ENCODE measurements around the gene ZNF335. TPM values are rescaled to one million over a fixed set of nuclear protein-coding genes. Genes with fewer than 3 reads are reported as not detected.

The ZNF335 gene, protein sequence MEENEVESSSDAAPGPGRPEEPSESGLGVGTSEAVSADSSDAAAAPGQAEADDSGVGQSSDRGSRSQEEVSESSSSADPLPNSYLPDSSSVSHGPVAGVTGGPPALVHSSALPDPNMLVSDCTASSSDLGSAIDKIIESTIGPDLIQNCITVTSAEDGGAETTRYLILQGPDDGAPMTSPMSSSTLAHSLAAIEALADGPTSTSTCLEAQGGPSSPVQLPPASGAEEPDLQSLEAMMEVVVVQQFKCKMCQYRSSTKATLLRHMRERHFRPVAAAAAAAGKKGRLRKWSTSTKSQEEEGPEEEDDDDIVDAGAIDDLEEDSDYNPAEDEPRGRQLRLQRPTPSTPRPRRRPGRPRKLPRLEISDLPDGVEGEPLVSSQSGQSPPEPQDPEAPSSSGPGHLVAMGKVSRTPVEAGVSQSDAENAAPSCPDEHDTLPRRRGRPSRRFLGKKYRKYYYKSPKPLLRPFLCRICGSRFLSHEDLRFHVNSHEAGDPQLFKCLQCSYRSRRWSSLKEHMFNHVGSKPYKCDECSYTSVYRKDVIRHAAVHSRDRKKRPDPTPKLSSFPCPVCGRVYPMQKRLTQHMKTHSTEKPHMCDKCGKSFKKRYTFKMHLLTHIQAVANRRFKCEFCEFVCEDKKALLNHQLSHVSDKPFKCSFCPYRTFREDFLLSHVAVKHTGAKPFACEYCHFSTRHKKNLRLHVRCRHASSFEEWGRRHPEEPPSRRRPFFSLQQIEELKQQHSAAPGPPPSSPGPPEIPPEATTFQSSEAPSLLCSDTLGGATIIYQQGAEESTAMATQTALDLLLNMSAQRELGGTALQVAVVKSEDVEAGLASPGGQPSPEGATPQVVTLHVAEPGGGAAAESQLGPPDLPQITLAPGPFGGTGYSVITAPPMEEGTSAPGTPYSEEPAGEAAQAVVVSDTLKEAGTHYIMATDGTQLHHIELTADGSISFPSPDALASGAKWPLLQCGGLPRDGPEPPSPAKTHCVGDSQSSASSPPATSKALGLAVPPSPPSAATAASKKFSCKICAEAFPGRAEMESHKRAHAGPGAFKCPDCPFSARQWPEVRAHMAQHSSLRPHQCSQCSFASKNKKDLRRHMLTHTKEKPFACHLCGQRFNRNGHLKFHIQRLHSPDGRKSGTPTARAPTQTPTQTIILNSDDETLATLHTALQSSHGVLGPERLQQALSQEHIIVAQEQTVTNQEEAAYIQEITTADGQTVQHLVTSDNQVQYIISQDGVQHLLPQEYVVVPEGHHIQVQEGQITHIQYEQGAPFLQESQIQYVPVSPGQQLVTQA (N-terminal part only)
- total RNA-seq: 9.6 TPM

DNA sequence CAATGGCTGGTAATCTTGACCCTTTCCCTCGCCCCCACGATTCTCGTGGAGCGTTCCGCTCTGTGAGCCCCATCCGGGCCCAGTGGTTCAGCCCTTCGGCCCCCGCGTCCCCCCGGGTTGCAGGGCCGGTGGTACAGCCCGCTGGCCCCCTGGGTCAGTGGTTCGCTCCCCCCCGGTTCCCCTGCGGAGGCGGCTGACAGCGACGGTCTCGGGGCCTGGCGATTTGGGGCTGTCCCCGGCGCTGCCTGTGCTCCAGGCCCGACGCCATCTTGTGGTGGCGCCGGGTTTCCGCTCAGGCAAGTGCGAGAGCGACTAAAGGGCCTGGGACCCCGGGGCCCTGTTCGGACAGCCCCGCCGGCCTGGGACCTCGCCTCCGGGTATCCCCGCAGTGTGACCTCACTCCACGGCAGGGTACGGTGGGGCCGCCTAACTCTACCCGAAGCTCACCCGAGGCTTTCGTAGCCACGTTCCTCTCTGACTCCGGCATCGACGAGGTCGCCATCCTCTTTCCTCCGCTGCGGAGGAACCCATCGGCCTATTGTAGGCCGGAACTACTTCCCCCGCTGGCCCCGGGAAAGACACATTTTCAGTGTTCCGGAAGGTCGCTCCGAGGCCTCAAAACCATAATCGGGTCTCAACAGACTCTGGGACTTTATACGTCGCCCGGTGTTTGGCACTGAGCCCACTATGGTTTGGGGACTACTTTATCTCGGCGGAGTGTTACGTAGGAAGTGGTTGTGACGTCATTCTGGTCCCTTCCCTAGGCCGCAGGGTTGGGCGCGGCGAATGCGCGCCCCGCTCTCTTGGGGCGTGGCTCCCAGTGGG, at the start of gene ZNF335:
ZNF335 (minus strand) TSS at position 529 of the 825 bp plus-strand sequence. CDS start 793 bp downstream, outside the sequence.
- ATAC-seq: peak; percentile 93

DNA sequence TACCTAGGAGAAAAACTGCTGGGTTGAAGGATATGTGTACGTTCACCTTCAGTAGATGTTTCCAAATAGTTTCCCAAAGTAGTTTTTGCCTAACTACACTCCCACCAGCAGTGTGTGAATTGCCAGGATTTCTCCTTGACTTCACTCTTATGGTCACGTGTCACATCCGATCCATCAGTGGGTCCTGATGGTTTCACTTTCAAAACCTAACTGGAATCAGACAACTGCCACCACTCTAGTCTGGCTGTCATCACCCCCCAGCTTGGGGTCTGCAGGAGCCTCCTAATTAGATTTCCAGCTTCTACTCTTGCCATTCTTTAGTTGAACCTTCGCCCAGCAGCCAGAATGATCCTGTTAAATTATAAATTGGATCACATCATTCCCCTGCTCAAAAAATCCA, 48.6 kb upstream of the ZNF335 start:
- ATAC-seq: no peak

DNA sequence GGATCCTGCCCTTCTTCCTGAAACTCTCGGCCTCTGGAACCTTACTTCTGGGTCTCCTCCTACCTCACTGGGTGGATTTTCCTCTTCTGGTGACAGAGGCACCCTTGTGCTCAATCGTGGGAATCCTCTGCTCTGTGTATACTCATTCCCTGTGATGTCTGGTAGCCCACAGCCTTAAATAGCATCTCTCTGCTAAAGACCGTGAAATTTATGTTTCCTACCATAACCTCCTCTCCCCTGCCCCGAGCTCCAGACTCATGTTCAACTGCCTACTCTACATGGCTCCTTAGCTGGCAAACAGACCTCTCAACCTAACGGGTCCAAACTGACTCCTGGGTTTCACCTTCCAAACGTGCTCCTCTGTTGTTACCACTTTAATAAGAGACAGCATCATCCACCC, 46.6 kb upstream of the ZNF335 start:
- no peak for ATAC-seq

DNA sequence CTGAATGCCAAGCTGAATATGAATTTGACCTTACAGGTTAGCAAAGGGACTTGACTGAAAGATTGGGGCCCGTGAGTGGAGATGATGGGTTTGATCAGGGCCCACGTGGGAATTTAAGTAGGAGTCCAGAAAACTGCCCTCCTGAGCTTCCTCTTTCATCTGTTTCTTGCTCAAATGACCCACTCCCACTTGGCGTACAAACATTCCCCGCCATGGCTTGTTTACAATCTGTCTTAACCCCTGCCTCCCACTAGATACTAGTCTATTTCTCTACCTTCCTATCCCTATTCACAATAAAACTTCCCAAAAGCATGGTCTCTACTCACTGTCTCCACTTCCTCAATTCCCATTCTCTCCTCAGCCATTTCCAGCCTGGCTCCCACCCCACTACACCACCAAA, 46.1 kb upstream of the ZNF335 start:
- no peak for ATAC-seq

DNA sequence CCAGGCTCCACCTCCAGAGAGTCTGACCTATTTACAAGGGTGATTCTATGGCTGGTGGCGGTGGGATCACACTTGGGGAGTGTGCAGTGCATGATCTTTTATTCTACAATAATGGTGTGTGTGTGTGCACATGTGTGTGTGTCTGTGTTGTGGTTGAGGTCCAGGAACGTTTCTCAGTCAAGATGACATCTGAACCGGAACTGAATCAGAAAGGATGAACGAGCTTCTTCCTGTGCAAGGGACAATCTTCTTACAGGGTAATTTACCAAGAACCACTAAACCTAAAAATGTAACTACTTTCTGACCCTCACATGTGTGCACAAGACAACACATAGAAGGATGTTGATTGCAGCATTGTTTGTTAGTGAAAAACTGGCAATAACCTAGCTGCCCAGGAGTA, 45.3 kb upstream of the ZNF335 start:
- ATAC-seq: no peak

DNA sequence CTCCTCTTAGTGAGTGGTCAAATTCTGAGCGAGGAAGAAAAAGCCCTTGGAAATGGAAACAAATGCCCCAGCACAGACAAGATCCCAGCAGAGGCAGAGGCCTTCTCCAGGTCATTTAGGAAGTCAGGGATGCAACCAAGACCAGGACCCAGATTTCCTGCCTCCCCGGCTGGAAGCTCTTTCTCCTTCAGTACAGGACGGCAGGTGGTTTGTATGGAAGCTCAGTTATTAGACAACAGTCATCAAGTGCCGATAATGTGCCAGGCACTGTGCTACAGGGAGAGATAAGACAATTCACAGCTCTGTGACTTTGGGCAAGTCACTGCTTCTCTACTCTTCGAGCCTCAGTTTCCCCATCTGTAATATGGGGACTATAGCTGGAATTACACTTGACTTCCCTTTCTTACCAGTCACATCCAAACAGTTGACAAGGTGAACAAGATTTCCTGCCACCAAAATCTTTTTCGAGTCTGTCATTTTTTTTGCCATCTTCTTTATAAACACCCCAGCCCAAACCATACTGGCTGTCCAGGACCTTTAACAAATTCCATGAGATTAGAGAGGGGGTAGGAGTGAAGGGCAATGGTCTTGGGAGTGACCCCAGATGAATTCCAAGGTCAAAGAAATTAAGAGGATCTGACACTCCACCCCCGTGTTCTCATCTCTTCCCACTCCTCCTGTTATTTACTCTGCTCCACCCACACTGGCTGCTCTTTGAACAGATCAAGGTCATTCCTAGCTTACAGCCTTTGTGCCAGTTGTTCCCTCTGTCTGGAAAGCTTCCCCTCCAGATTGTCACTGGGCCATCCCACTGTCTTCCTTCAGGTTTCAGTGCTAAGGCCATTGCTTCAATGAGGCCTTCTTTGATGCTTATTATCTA, 42.8 kb upstream of the ZNF335 start:
- ATAC-seq: no peak

DNA sequence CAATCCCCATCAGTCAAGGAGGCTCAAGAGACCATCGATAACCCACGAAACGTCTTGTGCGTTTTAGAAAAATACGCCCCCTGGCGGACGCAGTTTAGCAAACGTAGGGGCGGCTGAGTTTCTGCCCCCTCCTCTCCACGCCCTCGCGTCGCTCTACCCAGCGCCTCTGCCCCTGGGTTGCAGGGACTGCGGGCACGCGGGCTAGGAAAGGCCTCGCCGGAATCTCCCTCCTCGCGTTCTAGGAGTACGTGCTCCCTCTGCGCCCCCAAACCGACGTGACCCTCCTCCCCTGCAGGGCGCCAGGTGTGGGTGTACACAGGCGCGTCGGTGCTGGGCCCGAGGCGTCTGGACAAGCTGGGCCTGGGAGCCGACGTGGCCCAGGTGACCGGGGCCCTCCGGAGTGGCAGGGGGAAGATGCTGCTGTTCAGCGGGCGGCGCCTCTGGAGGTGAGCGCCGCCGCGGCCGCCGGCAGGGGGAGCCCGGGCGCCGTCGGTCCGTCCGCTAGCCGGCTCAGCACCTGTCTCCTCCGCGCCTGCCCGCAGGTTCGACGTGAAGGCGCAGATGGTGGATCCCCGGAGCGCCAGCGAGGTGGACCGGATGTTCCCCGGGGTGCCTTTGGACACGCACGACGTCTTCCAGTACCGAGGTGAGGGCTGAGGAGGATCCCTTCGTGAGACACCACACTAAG, 42.0 kb upstream of the ZNF335 start:
- ATAC-seq: peak; percentile 72

DNA sequence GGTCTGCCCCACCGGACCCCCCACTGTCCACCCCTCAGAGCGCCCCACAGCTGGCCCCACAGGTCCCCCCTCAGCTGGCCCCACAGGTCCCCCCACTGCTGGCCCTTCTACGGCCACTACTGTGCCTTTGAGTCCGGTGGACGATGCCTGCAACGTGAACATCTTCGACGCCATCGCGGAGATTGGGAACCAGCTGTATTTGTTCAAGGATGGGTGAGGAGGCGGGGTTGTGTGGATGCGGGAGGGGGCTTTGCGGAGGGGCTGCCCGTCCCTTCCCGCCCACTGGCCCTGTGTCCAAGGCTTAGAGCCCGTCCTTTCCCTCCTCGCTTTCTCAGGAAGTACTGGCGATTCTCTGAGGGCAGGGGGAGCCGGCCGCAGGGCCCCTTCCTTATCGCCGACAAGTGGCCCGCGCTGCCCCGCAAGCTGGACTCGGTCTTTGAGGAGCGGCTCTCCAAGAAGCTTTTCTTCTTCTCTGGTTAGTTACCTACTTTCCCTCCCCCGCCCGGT, 41.4 kb upstream of the ZNF335 start:
- ATAC-seq: no peak

DNA sequence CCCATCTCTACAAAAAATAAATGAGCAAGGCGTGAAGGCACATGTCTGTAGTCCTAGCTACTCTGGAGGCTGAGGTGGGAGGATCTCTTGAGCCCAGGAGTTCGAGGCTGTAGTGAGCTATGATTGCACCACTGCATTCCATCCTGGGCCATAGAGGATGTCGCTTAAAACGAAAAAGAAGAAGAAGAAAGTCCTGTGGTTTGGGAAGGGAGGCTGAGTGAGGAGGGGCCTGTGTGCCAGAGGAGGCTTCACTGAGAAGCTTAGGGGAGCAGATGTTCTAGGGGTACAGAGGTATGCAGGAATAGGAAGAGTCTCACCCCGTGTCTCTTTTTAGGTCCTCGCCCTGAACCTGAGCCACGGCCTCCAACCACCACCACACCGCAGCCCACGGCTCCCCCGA, 40.9 kb upstream of the ZNF335 start:
- ATAC-seq: no peak

DNA sequence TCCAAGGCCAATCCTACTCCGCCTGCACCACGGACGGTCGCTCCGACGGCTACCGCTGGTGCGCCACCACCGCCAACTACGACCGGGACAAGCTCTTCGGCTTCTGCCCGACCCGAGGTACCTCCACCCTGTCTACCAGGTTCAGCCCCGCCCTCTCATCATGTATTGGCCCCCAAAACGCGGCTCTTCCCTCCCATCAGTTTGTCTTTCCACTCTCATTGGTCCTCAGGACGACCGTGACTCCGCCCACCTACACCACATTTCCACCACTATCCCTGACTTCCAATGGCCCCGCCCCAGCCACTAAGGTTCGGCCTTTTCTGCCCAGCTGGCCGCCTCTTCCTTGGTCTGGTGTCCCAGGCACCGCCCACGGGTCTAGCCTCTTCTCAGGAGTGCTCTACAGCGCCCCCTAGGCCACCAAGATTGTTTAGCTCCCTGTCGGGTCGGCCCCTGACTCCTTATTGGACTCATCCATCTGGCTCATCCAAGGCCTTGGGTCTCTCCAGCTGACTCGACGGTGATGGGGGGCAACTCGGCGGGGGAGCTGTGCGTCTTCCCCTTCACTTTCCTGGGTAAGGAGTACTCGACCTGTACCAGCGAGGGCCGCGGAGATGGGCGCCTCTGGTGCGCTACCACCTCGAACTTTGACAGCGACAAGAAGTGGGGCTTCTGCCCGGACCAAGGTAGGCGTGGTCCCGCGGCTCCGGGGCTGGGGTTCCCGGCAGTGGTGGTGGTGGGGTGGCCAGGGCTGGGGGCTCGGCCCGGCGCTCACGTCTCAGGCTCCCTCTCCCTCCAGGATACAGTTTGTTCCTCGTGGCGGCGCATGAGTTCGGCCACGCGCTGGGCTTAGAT, 39.9 kb upstream of the ZNF335 start:
- peak; percentile 49 for ATAC-seq

DNA sequence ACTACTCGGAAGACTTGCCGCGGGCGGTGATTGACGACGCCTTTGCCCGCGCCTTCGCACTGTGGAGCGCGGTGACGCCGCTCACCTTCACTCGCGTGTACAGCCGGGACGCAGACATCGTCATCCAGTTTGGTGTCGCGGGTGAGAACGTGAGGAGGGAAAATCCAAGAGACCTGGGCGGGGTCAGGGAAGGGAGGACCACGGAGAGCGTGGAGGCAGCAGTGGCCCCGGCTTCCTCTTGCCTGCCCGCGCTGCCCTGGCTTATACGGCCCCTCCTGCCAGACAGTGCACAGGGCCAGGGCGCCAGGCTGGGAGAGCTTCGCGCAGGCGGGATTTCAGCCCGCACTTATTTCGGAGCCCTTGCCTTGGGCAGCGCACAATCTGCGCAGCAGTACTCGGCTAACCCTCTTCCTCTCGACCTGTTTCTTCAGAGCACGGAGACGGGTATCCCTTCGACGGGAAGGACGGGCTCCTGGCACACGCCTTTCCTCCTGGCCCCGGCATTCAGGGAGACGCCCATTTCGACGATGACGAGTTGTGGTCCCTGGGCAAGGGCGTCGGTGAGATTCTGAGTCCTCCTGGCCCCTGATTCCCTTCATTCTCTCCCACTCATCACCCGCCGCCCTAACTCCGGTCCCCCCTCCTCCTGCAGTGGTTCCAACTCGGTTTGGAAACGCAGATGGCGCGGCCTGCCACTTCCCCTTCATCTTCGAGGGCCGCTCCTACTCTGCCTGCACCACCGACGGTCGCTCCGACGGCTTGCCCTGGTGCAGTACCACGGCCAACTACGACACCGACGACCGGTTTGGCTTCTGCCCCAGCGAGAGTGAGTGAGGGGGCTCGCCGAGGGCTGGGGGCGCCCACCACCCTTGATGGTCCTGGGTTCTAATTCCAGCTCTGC, 38.7 kb upstream of the ZNF335 start:
- ATAC-seq: peak; percentile 35

DNA sequence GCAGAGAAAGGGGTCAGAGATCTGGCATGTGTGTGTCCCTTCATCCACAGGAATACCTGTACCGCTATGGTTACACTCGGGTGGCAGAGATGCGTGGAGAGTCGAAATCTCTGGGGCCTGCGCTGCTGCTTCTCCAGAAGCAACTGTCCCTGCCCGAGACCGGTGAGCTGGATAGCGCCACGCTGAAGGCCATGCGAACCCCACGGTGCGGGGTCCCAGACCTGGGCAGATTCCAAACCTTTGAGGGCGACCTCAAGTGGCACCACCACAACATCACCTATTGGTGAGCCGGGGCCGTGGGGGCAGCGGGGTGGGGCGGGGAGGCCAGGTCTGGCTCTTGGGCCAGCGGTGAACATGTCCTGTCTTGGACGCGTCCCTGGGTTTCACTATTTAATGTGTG, 37.8 kb upstream of the ZNF335 start:
- ATAC-seq: no peak

DNA sequence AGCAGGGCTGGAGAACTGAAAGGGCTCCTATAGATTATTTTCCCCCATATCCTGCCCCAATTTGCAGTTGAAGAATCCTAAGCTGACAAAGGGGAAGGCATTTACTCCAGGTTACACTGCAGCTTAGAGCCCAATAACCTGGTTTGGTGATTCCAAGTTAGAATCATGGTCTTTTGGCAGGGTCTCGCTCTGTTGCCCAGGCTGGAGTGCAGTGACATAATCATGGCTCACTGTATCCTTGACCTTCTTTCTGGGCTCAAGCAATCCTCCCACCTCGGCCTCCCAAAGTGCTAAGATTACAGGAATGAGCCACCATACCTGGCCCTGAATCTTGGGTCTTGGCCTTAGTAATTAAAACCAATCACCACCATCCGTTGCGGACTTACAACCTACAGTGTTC, 35.7 kb upstream of the ZNF335 start:
- no peak for ATAC-seq

DNA sequence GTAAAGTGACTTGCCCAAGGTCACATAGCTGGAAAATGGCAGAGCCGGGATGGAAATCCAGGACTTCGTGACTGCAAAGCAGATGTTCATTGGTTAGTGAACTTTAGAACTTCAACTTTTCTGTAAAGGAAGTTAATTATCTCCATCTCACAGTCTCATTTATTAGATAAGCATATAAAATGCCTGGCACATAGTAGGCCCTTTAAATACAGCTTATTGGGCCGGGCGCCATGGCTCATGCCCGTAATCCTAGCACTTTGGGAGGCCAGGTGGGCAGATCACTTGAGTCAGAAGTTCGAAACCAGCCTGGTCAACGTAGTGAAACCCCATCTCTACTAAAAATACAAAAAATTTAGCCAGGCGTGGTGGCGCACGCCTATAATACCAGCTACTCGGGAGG, 35.0 kb upstream of the ZNF335 start:
- no peak for ATAC-seq

DNA sequence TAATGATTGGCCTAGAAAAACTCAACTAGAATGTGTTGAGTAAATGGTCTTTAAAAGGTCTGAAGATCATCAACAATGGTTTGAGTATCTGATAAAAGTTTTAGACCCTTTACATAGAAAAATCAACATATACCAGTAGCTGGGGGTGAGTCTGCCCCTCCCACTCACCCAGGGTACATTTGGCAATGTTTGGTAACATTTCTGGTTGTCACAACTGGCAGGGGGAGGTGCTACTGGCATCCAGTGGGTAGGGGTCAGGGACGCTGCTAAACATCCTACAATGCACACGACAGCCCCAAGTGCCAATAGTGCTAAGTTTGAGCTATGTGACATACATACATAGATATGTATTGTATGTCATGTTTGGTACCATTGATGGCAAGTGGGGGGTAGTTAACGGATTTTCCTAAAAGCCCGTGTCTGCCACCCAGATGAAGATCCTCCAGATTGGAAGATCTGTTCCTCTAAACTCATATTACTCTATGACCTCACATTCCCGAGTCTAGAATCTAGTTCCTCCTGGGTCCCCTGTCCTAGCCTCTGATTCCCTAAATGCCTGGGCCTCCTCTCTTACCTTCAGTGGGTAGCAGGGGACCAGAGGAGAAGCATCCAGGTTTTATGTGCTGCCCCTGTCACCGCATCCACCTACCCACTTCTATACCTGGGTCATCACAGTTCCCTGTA, 34.2 kb upstream of the ZNF335 start:
- no peak for ATAC-seq

DNA sequence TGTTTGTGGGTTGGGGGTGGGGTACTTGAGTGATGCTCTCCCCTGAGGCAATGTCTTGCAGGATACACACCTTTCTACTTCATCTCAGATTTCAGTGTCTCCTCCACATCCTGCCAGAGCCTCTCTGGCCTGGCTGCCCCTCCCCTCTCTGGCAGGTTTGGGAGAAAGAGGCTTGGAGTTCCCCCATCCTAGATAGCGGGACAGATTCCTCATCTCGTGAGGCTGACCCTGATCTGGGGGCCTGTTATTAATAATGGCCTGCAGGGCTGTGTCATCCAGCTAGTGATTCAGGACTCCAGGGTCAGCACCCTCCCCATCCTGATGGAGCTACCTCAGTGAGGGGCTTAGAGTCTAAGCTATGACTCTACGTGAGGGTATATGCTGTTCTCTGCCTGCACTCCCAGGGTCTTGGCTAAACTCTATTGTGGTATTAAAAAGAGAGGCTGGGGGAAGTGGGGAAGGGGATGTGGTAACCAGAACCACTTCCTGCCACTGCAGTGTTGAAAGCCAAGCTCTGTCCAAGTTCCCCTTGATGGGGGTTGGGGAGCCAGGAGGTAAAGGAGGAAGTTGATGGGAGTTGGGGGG, 33.0 kb upstream of the ZNF335 start:
- peak; percentile 42 for ATAC-seq

DNA sequence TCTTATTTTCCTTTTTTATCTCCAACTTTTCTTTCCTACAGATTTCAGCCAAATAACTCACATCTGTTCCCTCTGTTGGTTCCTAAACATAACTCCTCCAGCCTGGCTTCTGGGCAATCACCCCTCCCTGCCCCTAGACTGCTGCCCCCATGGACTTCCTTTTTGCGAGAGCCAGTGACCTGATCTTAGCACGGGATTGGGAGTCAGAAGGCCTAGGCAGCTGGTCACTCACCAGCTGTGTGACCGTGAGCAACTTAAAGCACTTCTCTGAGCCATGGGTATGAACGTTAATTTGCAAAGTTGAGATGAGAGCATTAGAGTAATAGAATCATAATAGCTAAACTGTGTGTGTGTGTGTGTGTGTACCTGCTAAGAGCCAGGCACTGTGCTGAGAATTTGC, 32.2 kb upstream of the ZNF335 start:
- ATAC-seq: no peak

Measured in esophagus mucosa (tissue), 1 donor.